Spleen (tissue), 7 donors: Measurements from ENCODE around the gene PRR15L.

ENCODE experiments used
- POLR2AphosphoS5 ChIP-seq, 3 donors: sonication (generic); formaldehyde crosslinking; IDR thresholded peaks; one replicate each; pipeline ENCODE4 v1.5.1; 2017; ENCODE audit warnings: antibody characterized with exemption in 3 of 3
- TF ChIP-seq, protein P1 (sequence below), 11 experiments: fragments of 200-600 bp in 7 of 11; fragments of 450-650 bp in 4 of 11; sonication (generic) in 4 of 11; IDR thresholded peaks in 8 of 11; conservative IDR thresholded peaks in 3 of 11; 1 replicate in 7 of 11; 2 replicates in 4 of 11; pipeline versions ENCODE4 v1.4.0 to v1.8.0; 2016 to 2021; ENCODE audit warnings: antibody characterized with exemption in 11 of 11, inconsistent platforms in 4 of 11, mild to moderate bottlenecking in 1 of 11
- donor health status: DM: no; HTN: no; CAD: no; lungs with moderate emphysema.
- donor health status: DM: no; HTN: no; CAD: no.
- donor health status: DM: no; HTN: no; CAD: no.

GRCh38 chr17:47992216-47992615 is 34.5 kb upstream of the PRR15L start:
- TF ChIP-seq, protein P1, sequence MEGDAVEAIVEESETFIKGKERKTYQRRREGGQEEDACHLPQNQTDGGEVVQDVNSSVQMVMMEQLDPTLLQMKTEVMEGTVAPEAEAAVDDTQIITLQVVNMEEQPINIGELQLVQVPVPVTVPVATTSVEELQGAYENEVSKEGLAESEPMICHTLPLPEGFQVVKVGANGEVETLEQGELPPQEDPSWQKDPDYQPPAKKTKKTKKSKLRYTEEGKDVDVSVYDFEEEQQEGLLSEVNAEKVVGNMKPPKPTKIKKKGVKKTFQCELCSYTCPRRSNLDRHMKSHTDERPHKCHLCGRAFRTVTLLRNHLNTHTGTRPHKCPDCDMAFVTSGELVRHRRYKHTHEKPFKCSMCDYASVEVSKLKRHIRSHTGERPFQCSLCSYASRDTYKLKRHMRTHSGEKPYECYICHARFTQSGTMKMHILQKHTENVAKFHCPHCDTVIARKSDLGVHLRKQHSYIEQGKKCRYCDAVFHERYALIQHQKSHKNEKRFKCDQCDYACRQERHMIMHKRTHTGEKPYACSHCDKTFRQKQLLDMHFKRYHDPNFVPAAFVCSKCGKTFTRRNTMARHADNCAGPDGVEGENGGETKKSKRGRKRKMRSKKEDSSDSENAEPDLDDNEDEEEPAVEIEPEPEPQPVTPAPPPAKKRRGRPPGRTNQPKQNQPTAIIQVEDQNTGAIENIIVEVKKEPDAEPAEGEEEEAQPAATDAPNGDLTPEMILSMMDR (IDR thresholded peaks at IDR 0.05 in 8 of 11, conservative IDR thresholded peaks at IDR 0.05 in 3 of 11) = no peak
- TF ChIP-seq POLR2AphosphoS5 (IDR thresholded peaks at IDR 0.05) = no peak
